Liver (tissue), 3 donors: ENCODE results near the gene YY2.

Experiments
- CTCF ChIP-seq: fragments of 150-350 bp; IDR thresholded peaks from 2 replicates; pipeline ENCODE4 v1.5.1; 2017; ENCODE audit warnings: improper control_type of control experiment, low read depth, low read length; ENCODE audit not compliant: missing input control
- JUND ChIP-seq, 2 donors: IDR thresholded peaks; 2 replicates each; pipeline ENCODE4 v1.6.1; 2016; ENCODE audit warnings: antibody characterized with exemption in 2 of 2
- MAX ChIP-seq: IDR thresholded peaks from 2 replicates; pipeline ENCODE4 v1.6.1; 2016; ENCODE audit warnings: antibody characterized with exemption
- RAD21 ChIP-seq, 2 donors: IDR thresholded peaks; 2 replicates each; pipeline ENCODE4 v1.6.1; 2016; ENCODE audit warnings: antibody characterized with exemption in 2 of 2, mild to moderate bottlenecking in 2 of 2
- RXRA ChIP-seq, 2 donors: IDR thresholded peaks; 2 replicates each; pipeline ENCODE4 v1.6.1; 2017 to 2018; ENCODE audit warnings: antibody characterized with exemption in 2 of 2, mild to moderate bottlenecking in 1 of 2
- TAF1 ChIP-seq: conservative IDR thresholded peaks from 2 replicates; pipeline ENCODE4 v1.6.1; 2016; ENCODE audit warnings: antibody characterized with exemption, mild to moderate bottlenecking
- donor health status: healthy.
- donor health status: healthy.

- no peak for TF ChIP-seq CTCF
- TF ChIP-seq JUND (IDR thresholded peaks at IDR 0.05), result no peak
- no peak for TF ChIP-seq RAD21 (IDR thresholded peaks at IDR 0.05)
- TF ChIP-seq MAX, result no peak
- no peak for TF ChIP-seq RXRA (IDR thresholded peaks at IDR 0.05)
- TF ChIP-seq TAF1, result no peak
These were observed 9.6 kb downstream of the YY2 start for GRCh38 chrX:21865436-21865835.
